GM21367 (cell line): ENCODE measurements around the gene FAM83G.

Experiments
- ATAC-seq: cut with Tn5 transposase; IDR thresholded peaks from one replicate; pipeline ENCODE4 v1.9.1; 2021; ENCODE audit not compliant: unreplicated experiment

FAM83G gene

GRCh38 chr17:18991531-18992315 lies 12.8 kb downstream of the FAM83G start:
- ATAC-seq: no peak

GRCh38 chr17:18990331-18990730 lies 14.2 kb downstream of the FAM83G start:
- ATAC-seq: no peak

GRCh38 chr17:18988546-18989173 lies 15.9 kb downstream of the FAM83G start:
- no peak for ATAC-seq

GRCh38 chr17:18987862-18988545 lies 16.6 kb downstream of the FAM83G start:
- ATAC-seq: no peak

GRCh38 chr17:18987230-18987610 lies 17.3 kb downstream of the FAM83G start:
- no peak for ATAC-seq

- ATAC-seq: no peak
These were observed 17.9 kb downstream of the FAM83G start for GRCh38 chr17:18986541-18987229.

- ATAC-seq: no peak
These were observed 19.1 kb downstream of the FAM83G start for GRCh38 chr17:18985475-18985874.

- ATAC-seq: no peak
These were observed 20.1 kb downstream of the FAM83G start for GRCh38 chr17:18984273-18985114.

GRCh38 chr17:18981642-18982424 lies 22.7 kb downstream of the FAM83G start:
- no peak for ATAC-seq

GRCh38 chr17:18981335-18981641 lies 23.3 kb downstream of the FAM83G start:
- ATAC-seq: no peak

GRCh38 chr17:18980682-18981334 lies 23.8 kb downstream of the FAM83G start:
- no peak for ATAC-seq

GRCh38 chr17:18978655-18979054 lies 25.9 kb downstream of the FAM83G start:
- ATAC-seq: no peak

GRCh38 chr17:18978050-18978449 lies 26.5 kb downstream of the FAM83G start:
- no peak for ATAC-seq

- no peak for ATAC-seq
These were observed 26.9 kb downstream of the FAM83G start for GRCh38 chr17:18977646-18978045.

- ATAC-seq: no peak
These were observed 27.5 kb downstream of the FAM83G start for GRCh38 chr17:18977021-18977420.

- no peak for ATAC-seq
These were observed 28.4 kb downstream of the FAM83G start for GRCh38 chr17:18976201-18976600.

GRCh38 chr17:18975597-18975996 lies 29.0 kb downstream of the FAM83G start:
- no peak for ATAC-seq

GRCh38 chr17:18974407-18975149 lies 30.0 kb downstream of the FAM83G start:
- no peak for ATAC-seq

- ATAC-seq: no peak
These were observed 32.8 kb downstream of the FAM83G start for GRCh38 chr17:18971801-18972200.
